ENCODE measurements around the gene PABPC4L.

The PABPC4L gene

DNA sequence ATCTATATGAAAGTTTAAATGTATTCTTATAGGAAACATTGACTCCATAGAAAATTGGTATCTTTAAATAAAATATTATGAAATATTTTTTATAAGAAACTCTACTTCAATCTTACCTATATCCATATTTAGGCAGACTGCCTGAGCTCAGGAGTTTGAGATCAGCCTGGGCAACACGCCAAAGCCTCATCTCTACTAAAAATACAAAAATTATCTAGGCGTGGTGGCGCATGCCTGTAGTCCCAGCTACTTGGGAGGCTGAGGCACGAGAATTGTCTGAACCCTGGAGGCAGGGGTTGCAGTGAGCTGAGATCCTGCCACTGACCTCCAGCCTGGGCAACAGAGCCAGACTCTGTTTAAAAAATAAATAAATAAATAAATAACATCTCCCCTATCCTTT lies 47.5 kb downstream of the PABPC4L start:
- TF ChIP-seq, protein P1, sequence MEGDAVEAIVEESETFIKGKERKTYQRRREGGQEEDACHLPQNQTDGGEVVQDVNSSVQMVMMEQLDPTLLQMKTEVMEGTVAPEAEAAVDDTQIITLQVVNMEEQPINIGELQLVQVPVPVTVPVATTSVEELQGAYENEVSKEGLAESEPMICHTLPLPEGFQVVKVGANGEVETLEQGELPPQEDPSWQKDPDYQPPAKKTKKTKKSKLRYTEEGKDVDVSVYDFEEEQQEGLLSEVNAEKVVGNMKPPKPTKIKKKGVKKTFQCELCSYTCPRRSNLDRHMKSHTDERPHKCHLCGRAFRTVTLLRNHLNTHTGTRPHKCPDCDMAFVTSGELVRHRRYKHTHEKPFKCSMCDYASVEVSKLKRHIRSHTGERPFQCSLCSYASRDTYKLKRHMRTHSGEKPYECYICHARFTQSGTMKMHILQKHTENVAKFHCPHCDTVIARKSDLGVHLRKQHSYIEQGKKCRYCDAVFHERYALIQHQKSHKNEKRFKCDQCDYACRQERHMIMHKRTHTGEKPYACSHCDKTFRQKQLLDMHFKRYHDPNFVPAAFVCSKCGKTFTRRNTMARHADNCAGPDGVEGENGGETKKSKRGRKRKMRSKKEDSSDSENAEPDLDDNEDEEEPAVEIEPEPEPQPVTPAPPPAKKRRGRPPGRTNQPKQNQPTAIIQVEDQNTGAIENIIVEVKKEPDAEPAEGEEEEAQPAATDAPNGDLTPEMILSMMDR (IDR thresholded peaks at IDR 0.05): no peak
- no peak overlapping the region for H3K27ac ChIP-seq
- DNase-seq (ENCODE audit: low spot score): no peak
- H3K4me3 ChIP-seq: no peak overlapping the region

DNA sequence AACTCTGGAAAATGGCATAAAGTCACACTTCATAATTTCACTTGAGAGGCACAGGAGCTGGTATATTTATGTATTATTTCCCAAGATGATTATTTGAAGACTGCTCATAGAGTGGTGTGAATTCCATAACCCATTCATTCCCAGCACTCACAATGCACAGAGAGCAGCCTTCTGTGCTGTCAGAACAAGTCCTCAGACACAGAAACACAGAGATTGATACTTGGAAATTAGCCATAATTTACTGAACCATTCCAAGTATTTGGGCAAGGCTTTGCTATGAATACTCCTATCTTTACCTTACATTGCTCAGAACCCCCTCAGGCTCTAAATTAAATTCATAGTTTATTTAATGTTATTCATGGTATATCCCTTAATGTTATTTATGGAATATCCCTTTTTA lies 53.6 kb downstream of the PABPC4L start:
- no peak overlapping the region for H3K27ac ChIP-seq
- DNase-seq (ENCODE audit: low spot score): no peak
- TF ChIP-seq, protein P1 (IDR thresholded peaks at IDR 0.05): no peak
- H3K4me3 ChIP-seq: no peak overlapping the region
